Esophagus squamous epithelium (tissue), 4 donors: ENCODE data around the gene RAB40B.

Experiments used
- POLR2A ChIP-seq, 4 donors: fragments of 450-650 bp; IDR thresholded peaks; one replicate each; pipeline ENCODE4 v1.6.1; 2017; ENCODE audit warnings: antibody characterized with exemption in 4 of 4, mild to moderate bottlenecking in 4 of 4, moderate library complexity in 3 of 4
- TF ChIP-seq, protein P1 (sequence below), 6 experiments: fragments of 450-650 bp in 4 of 6; fragments of 200-600 bp in 2 of 6; sonication (generic) in 2 of 6; IDR thresholded peaks; one replicate each; pipeline ENCODE4 v1.5.1; 2016 to 2019; ENCODE audit warnings: antibody characterized with exemption in 6 of 6, mild to moderate bottlenecking in 4 of 6, moderate library complexity in 4 of 6

DNA sequence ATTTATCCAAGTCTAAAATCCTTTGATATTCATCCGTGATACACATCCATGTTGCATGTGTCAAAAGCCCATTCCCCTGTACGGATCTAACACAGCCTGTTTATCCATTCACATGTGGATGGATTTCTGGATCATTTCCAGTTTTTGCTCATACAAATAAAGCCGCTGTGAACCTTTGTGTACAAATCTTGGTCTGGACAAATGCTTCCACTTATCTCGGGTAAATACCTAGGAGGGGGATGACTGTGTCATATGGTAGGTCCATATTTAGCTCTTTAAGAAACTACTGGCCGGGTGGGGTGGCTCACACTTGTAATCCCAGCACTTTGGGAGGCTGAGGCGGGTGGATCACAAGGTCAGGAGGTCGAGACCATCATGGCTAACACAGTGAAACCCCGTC lies 47.0 kb upstream of the RAB40B start:
- TF ChIP-seq, protein P1, sequence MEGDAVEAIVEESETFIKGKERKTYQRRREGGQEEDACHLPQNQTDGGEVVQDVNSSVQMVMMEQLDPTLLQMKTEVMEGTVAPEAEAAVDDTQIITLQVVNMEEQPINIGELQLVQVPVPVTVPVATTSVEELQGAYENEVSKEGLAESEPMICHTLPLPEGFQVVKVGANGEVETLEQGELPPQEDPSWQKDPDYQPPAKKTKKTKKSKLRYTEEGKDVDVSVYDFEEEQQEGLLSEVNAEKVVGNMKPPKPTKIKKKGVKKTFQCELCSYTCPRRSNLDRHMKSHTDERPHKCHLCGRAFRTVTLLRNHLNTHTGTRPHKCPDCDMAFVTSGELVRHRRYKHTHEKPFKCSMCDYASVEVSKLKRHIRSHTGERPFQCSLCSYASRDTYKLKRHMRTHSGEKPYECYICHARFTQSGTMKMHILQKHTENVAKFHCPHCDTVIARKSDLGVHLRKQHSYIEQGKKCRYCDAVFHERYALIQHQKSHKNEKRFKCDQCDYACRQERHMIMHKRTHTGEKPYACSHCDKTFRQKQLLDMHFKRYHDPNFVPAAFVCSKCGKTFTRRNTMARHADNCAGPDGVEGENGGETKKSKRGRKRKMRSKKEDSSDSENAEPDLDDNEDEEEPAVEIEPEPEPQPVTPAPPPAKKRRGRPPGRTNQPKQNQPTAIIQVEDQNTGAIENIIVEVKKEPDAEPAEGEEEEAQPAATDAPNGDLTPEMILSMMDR (IDR thresholded peaks at IDR 0.05): no peak
- no peak for TF ChIP-seq POLR2A (IDR thresholded peaks at IDR 0.05)
